Activated T-helper 2 cell treated with anti-CD3 and anti-CD28 coated beads, Interferon-gamma antibody, Interleukin-2, Interleukin-4, amounts not matched to agents 10 μg/mL and 5 μg/mL and 100 μg/mL, durations not matched to agents 14 hours and 24 hours and 36 hours (primary cell): ENCODE data around the gene TREM1. TPM values are rescaled to one million over a fixed set of nuclear protein-coding genes. Genes with fewer than 3 reads are reported as not detected.

Experiments used
- DNase-seq: peaks from one replicate; pipeline ENCODE4 v3.0.0; 2021; ENCODE audit warnings: low spot score
- H3K27ac Mint-ChIP-seq: one replicate; pipeline ENCODE4 v1.8.0; 2021; ENCODE audit warnings: mixed read lengths
- H3K27me3 Mint-ChIP-seq: one replicate; pipeline ENCODE4 v1.8.0; 2021; ENCODE audit warnings: low read depth, mixed read lengths
- H3K36me3 Mint-ChIP-seq: one replicate; pipeline ENCODE4 v1.8.0; 2021; ENCODE audit warnings: low read depth, mixed read lengths
- H3K4me1 Mint-ChIP-seq: one replicate; pipeline ENCODE4 v1.8.0; 2021; ENCODE audit warnings: low read depth, mixed read lengths
- H3K4me3 Mint-ChIP-seq: one replicate; pipeline ENCODE4 v1.8.0; 2021; ENCODE audit warnings: low read depth, mild to moderate bottlenecking, moderate library complexity, mixed read lengths
- H3K9me3 Mint-ChIP-seq: one replicate; pipeline ENCODE4 v1.8.0; 2021; ENCODE audit warnings: mixed read lengths
- intact Hi-C: fragments of 100-400 bp; cut with micrococcal nuclease; formaldehyde crosslinking; loops from one replicate; pipeline ENCODE4 v1.15.1; 2023
- total RNA-seq: library from RNA; stranded (reverse); gene quantifications from 2 replicates; pipeline ENCODE4 v1.2.3, GENCODE V29; 2022

TREM1 gene
- total RNA-seq, 1 donor from 2014 or later = not detected

- Mint-ChIP-seq H3K36me3 (no peaks in the 10 kb centered on the region), H3K9me3 (no peaks in the 10 kb centered on the region), H3K27ac (no peak overlapping the region), H3K4me1 (no peaks in the 10 kb centered on the region), H3K4me3 (no peak overlapping the region), H3K27me3 (peaks cover 20% of the 10 kb centered on the region)
- intact Hi-C loops = no loop called here
- DNase-seq = no peak
Observed at GRCh38 chr6:41288030-41288753, 1.7 kb upstream of the TREM1 start.

- peaks cover 28% of the 10 kb centered on the region for H3K27me3 Mint-ChIP-seq
- H3K4me1 Mint-ChIP-seq = no peaks in the 10 kb centered on the region
- H3K36me3 Mint-ChIP-seq = no peaks in the 10 kb centered on the region
- intact Hi-C loops = no loop called here
- H3K9me3 Mint-ChIP-seq = no peaks in the 10 kb centered on the region
- no peak for DNase-seq
- no peak overlapping the region for H3K27ac Mint-ChIP-seq
- H3K4me3 Mint-ChIP-seq = no peak overlapping the region
Observed at GRCh38 chr6:41284726-41285125, 1.8 kb downstream of the TREM1 start.

GRCh38 chr6:41283600-41283999 lies 2.9 kb downstream of the TREM1 start:
- H3K4me1 Mint-ChIP-seq = peaks cover 6% of the 10 kb centered on the region
- no peak overlapping the region for H3K4me3 Mint-ChIP-seq
- no peaks in the 10 kb centered on the region for H3K9me3 Mint-ChIP-seq
- H3K27ac Mint-ChIP-seq = no peak overlapping the region
- intact Hi-C loops = no loop called here
- peaks cover 30% of the 10 kb centered on the region for H3K27me3 Mint-ChIP-seq
- no peaks in the 10 kb centered on the region for H3K36me3 Mint-ChIP-seq
- DNase-seq = no peak

GRCh38 chr6:41280381-41281057 lies 6.0 kb downstream of the TREM1 start:
- H3K27me3 Mint-ChIP-seq = peaks cover 20% of the 10 kb centered on the region
- H3K4me3 Mint-ChIP-seq = no peak overlapping the region
- no peaks in the 10 kb centered on the region for H3K9me3 Mint-ChIP-seq
- H3K36me3 Mint-ChIP-seq = no peaks in the 10 kb centered on the region
- peaks cover 6% of the 10 kb centered on the region for H3K4me1 Mint-ChIP-seq
- intact Hi-C loops = no loop called here
- no peak overlapping the region for H3K27ac Mint-ChIP-seq
- no peak for DNase-seq

GRCh38 chr6:41278699-41279405 lies 7.6 kb downstream of the TREM1 start:
- peaks cover 18% of the 10 kb centered on the region for H3K27me3 Mint-ChIP-seq
- peak; percentile 54 for DNase-seq
- H3K4me3 Mint-ChIP-seq = no peak overlapping the region
- intact Hi-C loops = loop anchor here (1.0 kb wide), 1 partner anchor 39 kb away; no protein-coding TSS in a partner anchor
- H3K27ac Mint-ChIP-seq = no peak overlapping the region
- H3K4me1 Mint-ChIP-seq = peaks cover 6% of the 10 kb centered on the region
- no peaks in the 10 kb centered on the region for H3K9me3 Mint-ChIP-seq
- no peaks in the 10 kb centered on the region for H3K36me3 Mint-ChIP-seq

- Mint-ChIP-seq H3K4me3 (no peak overlapping the region), H3K4me1 (peaks cover 6% of the 10 kb centered on the region), H3K9me3 (no peaks in the 10 kb centered on the region), H3K36me3 (no peaks in the 10 kb centered on the region), H3K27ac (no peak overlapping the region), H3K27me3 (peaks cover 14% of the 10 kb centered on the region)
- DNase-seq = no peak
- intact Hi-C loops = no loop called here
Observed at GRCh38 chr6:41277605-41278004, 8.9 kb downstream of the TREM1 start.

- H3K36me3 Mint-ChIP-seq = no peaks in the 10 kb centered on the region
- no peak for DNase-seq
- H3K27ac Mint-ChIP-seq = no peak overlapping the region
- intact Hi-C loops = no loop called here
- H3K4me3 Mint-ChIP-seq = no peak overlapping the region
- H3K9me3 Mint-ChIP-seq = no peaks in the 10 kb centered on the region
- H3K27me3 Mint-ChIP-seq = peaks cover 9% of the 10 kb centered on the region
- peaks cover 11% of the 10 kb centered on the region for H3K4me1 Mint-ChIP-seq
Observed at GRCh38 chr6:41275489-41275888, 11.0 kb downstream of the TREM1 start.

GRCh38 chr6:41274256-41274655 lies 12.2 kb downstream of the TREM1 start:
- peaks cover 9% of the 10 kb centered on the region for H3K4me1 Mint-ChIP-seq
- H3K36me3 Mint-ChIP-seq = no peaks in the 10 kb centered on the region
- no peak overlapping the region for H3K4me3 Mint-ChIP-seq
- DNase-seq = no peak
- peaks cover 9% of the 10 kb centered on the region for H3K27me3 Mint-ChIP-seq
- no peak overlapping the region for H3K27ac Mint-ChIP-seq
- no peaks in the 10 kb centered on the region for H3K9me3 Mint-ChIP-seq
- intact Hi-C loops = no loop called here

- Mint-ChIP-seq H3K4me1 (peaks cover 5% of the 10 kb centered on the region), H3K4me3 (no peak overlapping the region), H3K36me3 (no peaks in the 10 kb centered on the region), H3K27ac (no peak overlapping the region), H3K27me3 (peaks cover 7% of the 10 kb centered on the region), H3K9me3 (no peaks in the 10 kb centered on the region)
- DNase-seq = no peak
- intact Hi-C loops = no loop called here
Observed at GRCh38 chr6:41273714-41274113, 12.8 kb downstream of the TREM1 start.

GRCh38 chr6:41272591-41273240 lies 13.8 kb downstream of the TREM1 start:
- Mint-ChIP-seq H3K4me3 (no peak overlapping the region), H3K27ac (no peak overlapping the region), H3K4me1 (peaks cover 5% of the 10 kb centered on the region), H3K36me3 (no peaks in the 10 kb centered on the region), H3K27me3 (peaks cover 7% of the 10 kb centered on the region), H3K9me3 (no peaks in the 10 kb centered on the region)
- no peak for DNase-seq
- intact Hi-C loops = no loop called here

GRCh38 chr6:41271901-41272395 lies 14.5 kb downstream of the TREM1 start:
- Mint-ChIP-seq H3K4me1 (peaks cover 5% of the 10 kb centered on the region), H3K4me3 (no peak overlapping the region), H3K27ac (no peak overlapping the region), H3K36me3 (no peaks in the 10 kb centered on the region), H3K9me3 (no peaks in the 10 kb centered on the region), H3K27me3 (peaks cover 7% of the 10 kb centered on the region)
- no peak for DNase-seq
- intact Hi-C loops = no loop called here

- Mint-ChIP-seq H3K9me3 (no peaks in the 10 kb centered on the region), H3K27ac (no peak overlapping the region), H3K4me3 (no peak overlapping the region), H3K36me3 (no peaks in the 10 kb centered on the region), H3K4me1 (peaks cover 5% of the 10 kb centered on the region), H3K27me3 (peaks cover 14% of the 10 kb centered on the region)
- no peak for DNase-seq
- intact Hi-C loops = no loop called here
Observed at GRCh38 chr6:41269716-41270115, 16.8 kb downstream of the TREM1 start.
